Activated T-helper 1 cell treated with Interleukin-2 at 50 U/mL for 16 hours (primary cell): ENCODE results near the gene STARD8.
"Not testable (repeated sequence)": the region's sequence is repeated elsewhere in the genome, so short reads cannot be mapped to it uniquely, and the experiment has no call there.

Experiments used
- DNase-seq: peaks from one replicate; pipeline ENCODE4 v3.0.0-alpha.2; 2020; ENCODE audit warnings: low read depth

STARD8 gene

GRCh38 chrX:68647156-68647957 is at the start of gene STARD8:
STARD8 (plus strand) TSS chrX:68647666; CDS start chrX:68647883, 217 bp downstream.
- no peak for DNase-seq

- no peak for DNase-seq
These were observed 48.6 kb upstream of the STARD8 start for GRCh38 chrX:68598841-68599240.

- no peak for DNase-seq
These were observed 48.0 kb upstream of the STARD8 start for GRCh38 chrX:68599256-68600152.

GRCh38 chrX:68604216-68604615 is 43.2 kb upstream of the STARD8 start:
- not testable (repeated sequence) for DNase-seq

GRCh38 chrX:68614733-68615132 is 32.7 kb upstream of the STARD8 start:
- not testable (repeated sequence) for DNase-seq

GRCh38 chrX:68627986-68628385 is 19.5 kb upstream of the STARD8 start:
- DNase-seq, result no peak

GRCh38 chrX:68629936-68630335 is 17.5 kb upstream of the STARD8 start:
- DNase-seq, result not testable (repeated sequence)

GRCh38 chrX:68631336-68631735 is 16.1 kb upstream of the STARD8 start:
- DNase-seq, result no peak

- no peak for DNase-seq
These were observed 15.0 kb upstream of the STARD8 start for GRCh38 chrX:68632491-68632890.

GRCh38 chrX:68633981-68634380 is 13.5 kb upstream of the STARD8 start:
- DNase-seq, result no peak

GRCh38 chrX:68634649-68635227 is 12.7 kb upstream of the STARD8 start:
- no peak for DNase-seq

GRCh38 chrX:68640661-68641060 is 6.8 kb upstream of the STARD8 start:
- no peak for DNase-seq

- no peak for DNase-seq
These were observed 2.6 kb upstream of the STARD8 start for GRCh38 chrX:68644861-68645260.

GRCh38 chrX:68646421-68646820 is 1.0 kb upstream of the STARD8 start:
- DNase-seq, result no peak

- no peak for DNase-seq
These were observed 1.5 kb downstream of the STARD8 start for GRCh38 chrX:68648960-68649359.

GRCh38 chrX:68650491-68650890 is 3.0 kb downstream of the STARD8 start:
- DNase-seq, result no peak

GRCh38 chrX:68651110-68651509 is 3.6 kb downstream of the STARD8 start:
- no peak for DNase-seq

GRCh38 chrX:68652326-68653170 is 5.1 kb downstream of the STARD8 start:
- no peak for DNase-seq

- no peak for DNase-seq
These were observed 7.2 kb downstream of the STARD8 start for GRCh38 chrX:68654693-68655092.

GRCh38 chrX:68656473-68656872 is 9.0 kb downstream of the STARD8 start:
- not testable (repeated sequence) for DNase-seq

- no peak for DNase-seq
These were observed 11.1 kb downstream of the STARD8 start for GRCh38 chrX:68658530-68658929.

- DNase-seq, result no peak
These were observed 11.9 kb downstream of the STARD8 start for GRCh38 chrX:68659385-68659784.
